ENCODE results near the gene TAS2R41. TPM values are rescaled to one million over a fixed set of nuclear protein-coding genes. Genes with fewer than 3 reads are reported as not detected.

TAS2R41 gene
- total RNA-seq, 5 donors from 2014 or later (not counting 1 experiment from before 2014, with no cell fraction given), result 0.28 to 2.5 (median 0.93) TPM

DNA sequence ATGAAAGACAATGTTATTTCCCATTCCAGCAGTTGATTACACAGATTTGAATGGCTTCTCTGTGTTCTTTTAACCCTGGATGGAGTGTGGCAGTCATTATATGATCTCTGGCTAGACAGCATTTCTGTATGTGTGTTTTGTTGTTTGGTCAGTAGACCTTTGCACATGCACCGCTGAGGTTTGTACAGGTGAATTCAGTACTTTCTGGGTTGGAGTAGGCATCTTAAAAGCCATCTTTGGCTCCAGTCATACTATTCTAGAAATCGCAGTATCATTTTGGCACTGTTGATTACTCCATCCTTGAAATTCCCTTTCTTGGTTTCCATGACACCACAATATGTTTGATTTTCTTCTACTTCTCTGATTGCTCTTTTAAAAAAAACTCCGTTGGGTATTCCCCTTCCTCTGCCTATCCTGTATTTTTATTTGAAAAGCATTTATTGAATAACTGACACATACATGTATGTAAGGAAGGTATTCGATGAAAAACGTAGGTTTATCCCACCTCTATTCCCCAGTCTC, 29.9 kb downstream of the TAS2R41 start:
- ChIA-PET CTCF (no interaction called here), POLR2A (no interaction called here)
- no peaks in the 10 kb centered on the region for H3K27me3 Mint-ChIP-seq
- Histone ChIP-seq H3K27ac (ENCODE audit: low read length) (no peak overlapping the region), H3K36me3 (ENCODE audit: control insufficient read depth in 2 of 2, extremely low read depth in 1 of 2, insufficient read depth in 1 of 2, low read length in 1 of 2) (peaks cover 0 to 4% of the 10 kb centered on the region in 2 donors), H3K27me3 (replicated peaks in 1 of 2; ENCODE audit: control insufficient read depth in 2 of 2, extremely low read depth in 1 of 2, insufficient read depth in 2 of 2, low read length in 1 of 2) (no peaks in the 10 kb centered on the region), H3K4me1 (ENCODE audit: control insufficient read depth in 1 of 2, extremely low read depth in 1 of 2, insufficient read depth in 2 of 2, low read length in 2 of 2) (no peaks in the 10 kb centered on the region), H3K9me3 (no peaks in the 10 kb centered on the region), H3K4me3 (ENCODE audit: control insufficient read depth in 1 of 2, extremely low read depth in 1 of 2, low read length in 1 of 2) (no peak overlapping the region)
- no peaks in the 10 kb centered on the region for H3K4me1 Mint-ChIP-seq
- peaks cover 14% of the 10 kb centered on the region for H3K36me3 Mint-ChIP-seq
- 33% methylated on average over 1 of the region's 5 CpGs for WGBS (ENCODE audit: insufficient coverage)
- H3K9me3 Mint-ChIP-seq, result no peaks in the 10 kb centered on the region
- no peak overlapping the region for H3K27ac Mint-ChIP-seq
- ATAC-seq (replicated peaks in 1 of 4) (no peak), DNase-seq (no peak)
- no peak overlapping the region for H3K4me3 Mint-ChIP-seq

DNA sequence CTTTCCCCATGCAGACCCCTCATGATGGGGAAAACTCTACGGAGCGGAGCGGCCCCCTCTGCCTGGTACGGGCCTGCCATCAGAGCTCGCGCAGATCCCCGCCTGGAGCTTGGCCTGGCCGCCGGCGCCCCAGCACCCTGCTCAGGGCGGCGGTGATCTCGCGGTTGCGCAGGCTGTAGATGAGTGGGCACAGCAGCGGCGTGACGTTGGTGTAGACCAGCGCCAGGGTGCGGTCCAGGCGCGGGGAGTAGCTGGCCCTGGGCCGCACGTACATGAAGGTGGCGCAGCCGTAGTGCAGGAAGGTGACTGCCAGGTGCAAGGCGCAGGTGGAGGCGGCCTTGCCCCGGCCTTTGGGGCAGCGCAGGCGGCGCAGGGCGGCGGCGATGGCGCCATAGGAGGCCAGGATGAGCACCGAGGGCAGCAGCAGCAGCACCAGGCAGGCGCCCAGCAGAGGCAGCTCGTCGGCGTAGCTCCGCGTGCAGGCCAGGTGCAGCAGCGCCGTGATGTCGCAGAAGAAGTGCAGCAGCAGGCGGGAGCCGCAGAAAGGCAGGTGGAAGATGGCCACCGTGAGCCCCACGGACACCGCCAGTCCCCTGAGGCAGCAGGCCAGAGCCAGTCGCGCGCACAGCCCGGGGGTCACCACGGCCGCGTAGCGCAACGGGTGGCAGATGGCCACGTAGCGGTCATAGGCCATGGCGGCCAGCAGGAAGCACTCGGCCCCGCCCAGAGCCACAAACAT, 33.4 kb downstream of the TAS2R41 start:
- no peaks in the 10 kb centered on the region for H3K4me1 ChIP-seq (ENCODE audit: control insufficient read depth in 1 of 2, extremely low read depth in 1 of 2, insufficient read depth in 2 of 2, low read length in 2 of 2)
- no peak for ATAC-seq (replicated peaks in 1 of 4)
- H3K27me3 ChIP-seq (replicated peaks in 1 of 2; ENCODE audit: control insufficient read depth in 2 of 2, extremely low read depth in 1 of 2, insufficient read depth in 2 of 2, low read length in 1 of 2), result no peaks in the 10 kb centered on the region
- no peaks in the 10 kb centered on the region for H3K9me3 ChIP-seq
- ChIA-PET POLR2A (interaction anchor here (0.5 to 0.6 kb wide), 2 partner anchors 545 to 1205 kb away, joined by 3 to 5 read pairs; no protein-coding TSS in a partner anchor), CTCF (no interaction called here)
- peaks cover 0 to 4% of the 10 kb centered on the region in 2 donors for H3K36me3 ChIP-seq (ENCODE audit: control insufficient read depth in 2 of 2, extremely low read depth in 1 of 2, insufficient read depth in 1 of 2, low read length in 1 of 2)
- Mint-ChIP-seq H3K9me3 (no peaks in the 10 kb centered on the region), H3K27ac (no peak overlapping the region), H3K4me3 (no peak overlapping the region), H3K4me1 (no peaks in the 10 kb centered on the region), H3K36me3 (peaks cover 20% of the 10 kb centered on the region), H3K27me3 (no peaks in the 10 kb centered on the region)
- no peak overlapping the region for H3K27ac ChIP-seq (ENCODE audit: low read length)
- no peak for DNase-seq
- H3K4me3 ChIP-seq (ENCODE audit: control insufficient read depth in 1 of 2, extremely low read depth in 1 of 2, low read length in 1 of 2), result no peak overlapping the region
- WGBS (ENCODE audit: insufficient coverage), result 95% methylated on average over 59 of the region's 65 CpGs

DNA sequence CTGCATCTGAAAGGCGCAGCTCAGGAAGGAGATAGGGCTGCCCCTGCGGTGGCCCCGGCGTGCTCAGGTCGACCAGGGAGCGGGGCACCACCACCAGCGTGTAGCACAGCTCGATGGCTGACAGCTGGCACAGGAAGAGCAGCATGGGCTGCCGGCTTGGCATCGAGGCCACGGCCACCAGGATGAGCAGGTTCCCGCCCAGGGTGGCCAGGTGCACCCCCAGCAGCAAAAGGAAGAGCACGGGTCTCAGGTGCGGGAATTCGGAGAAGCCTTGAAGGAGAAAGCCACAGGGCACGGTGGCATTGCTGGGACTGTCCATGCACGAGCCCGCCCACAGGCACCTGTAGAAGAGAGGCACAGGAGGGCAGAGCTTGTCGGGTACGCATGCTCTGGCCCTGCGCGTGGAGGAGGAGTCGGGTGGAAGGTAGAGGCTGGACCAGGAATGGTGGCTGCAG, 33.9 kb downstream of the TAS2R41 start:
- Mint-ChIP-seq H3K4me3 (no peak overlapping the region), H3K36me3 (peaks cover 20% of the 10 kb centered on the region), H3K27me3 (no peaks in the 10 kb centered on the region), H3K9me3 (no peaks in the 10 kb centered on the region), H3K27ac (no peak overlapping the region), H3K4me1 (no peaks in the 10 kb centered on the region)
- no peak for ATAC-seq (replicated peaks in 1 of 4)
- Histone ChIP-seq H3K4me3 (ENCODE audit: control insufficient read depth in 1 of 2, extremely low read depth in 1 of 2, low read length in 1 of 2) (no peak overlapping the region), H3K27ac (ENCODE audit: low read length) (no peak overlapping the region), H3K27me3 (replicated peaks in 1 of 2; ENCODE audit: control insufficient read depth in 2 of 2, extremely low read depth in 1 of 2, insufficient read depth in 2 of 2, low read length in 1 of 2) (no peaks in the 10 kb centered on the region), H3K36me3 (ENCODE audit: control insufficient read depth in 2 of 2, extremely low read depth in 1 of 2, insufficient read depth in 1 of 2, low read length in 1 of 2) (peaks cover 0 to 4% of the 10 kb centered on the region in 2 donors), H3K9me3 (no peaks in the 10 kb centered on the region), H3K4me1 (ENCODE audit: control insufficient read depth in 1 of 2, extremely low read depth in 1 of 2, insufficient read depth in 2 of 2, low read length in 2 of 2) (no peaks in the 10 kb centered on the region)
- 87% methylated on average over 16 of the region's 23 CpGs for WGBS (ENCODE audit: insufficient coverage)
- POLR2A ChIA-PET, result interaction anchor here (0.6 to 0.7 kb wide), 2 partner anchors 1206 to 1226 kb away, joined by 3 read pairs; no protein-coding TSS in a partner anchor
- CTCF ChIA-PET, result no interaction called here
- DNase-seq, result no peak

DNA sequence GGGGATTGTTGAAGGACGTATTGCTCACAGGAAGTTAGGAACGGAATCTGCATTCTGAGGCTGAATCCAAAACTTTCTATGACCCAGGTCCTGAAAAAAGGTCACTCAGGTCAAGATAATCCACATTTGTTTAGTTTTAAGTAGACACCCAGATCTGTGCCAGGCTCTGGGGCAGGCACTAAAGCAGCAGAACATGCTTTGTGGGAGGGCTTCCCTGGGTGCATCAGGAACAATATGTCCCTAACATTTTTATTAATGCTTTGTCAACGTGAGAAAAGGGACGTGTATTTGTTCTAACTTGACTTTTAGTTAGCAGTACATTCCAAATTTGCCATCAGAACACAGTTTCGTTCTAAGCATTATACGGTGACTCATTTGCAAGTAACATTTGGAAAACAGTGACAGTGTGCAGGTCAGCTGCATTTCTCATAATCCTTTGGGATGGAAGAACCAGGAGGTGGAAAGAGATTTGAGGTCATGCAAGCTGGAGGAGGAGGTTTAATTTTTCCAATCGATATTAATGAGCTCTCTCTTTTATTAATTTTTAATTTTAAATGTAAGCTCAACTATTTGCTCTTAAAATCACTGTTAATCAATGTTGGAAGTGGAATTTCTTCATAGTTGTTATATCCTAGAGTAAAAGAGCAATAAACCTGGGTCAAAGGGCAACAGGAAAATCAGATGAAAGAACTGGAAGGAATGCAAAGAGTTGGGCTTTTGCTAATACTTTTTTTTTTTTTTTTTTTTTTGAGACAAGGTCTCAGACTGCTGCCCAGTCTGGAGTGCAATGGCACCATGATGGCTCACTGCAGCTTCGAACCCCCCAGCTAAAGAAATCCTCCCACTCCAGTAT, 35.0 kb downstream of the TAS2R41 start:
- WGBS (ENCODE audit: insufficient coverage), result 75% methylated on average over 6 of the region's 8 CpGs

DNA sequence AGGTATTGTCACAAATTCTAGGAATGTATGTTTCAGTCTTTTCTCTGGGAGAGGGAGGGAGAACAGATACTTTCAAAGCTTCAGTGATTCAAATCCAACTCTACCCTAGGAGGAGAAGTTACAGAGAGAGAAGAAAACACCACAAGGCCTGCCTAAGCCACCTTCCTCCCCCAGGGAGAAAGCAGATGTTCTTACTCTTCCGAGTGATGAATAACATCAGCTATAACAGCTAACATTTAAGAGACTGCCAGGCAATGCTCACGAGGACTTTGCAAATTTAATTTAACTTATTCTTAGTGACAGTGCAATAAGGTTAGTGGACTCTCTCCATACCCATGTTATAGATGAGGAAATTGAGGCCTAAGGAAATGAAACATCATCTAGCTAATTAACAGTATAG, 36.8 kb downstream of the TAS2R41 start:
- ATAC-seq (replicated peaks in 1 of 4) (no peak), DNase-seq (no peak)
- no peaks in the 10 kb centered on the region for H3K4me1 ChIP-seq (ENCODE audit: control insufficient read depth in 1 of 2, extremely low read depth in 1 of 2, insufficient read depth in 2 of 2, low read length in 2 of 2)
- no peak overlapping the region for H3K27ac ChIP-seq (ENCODE audit: low read length)
- H3K4me1 Mint-ChIP-seq, result no peaks in the 10 kb centered on the region
- POLR2A ChIA-PET, result no interaction called here
- no peaks in the 10 kb centered on the region for H3K9me3 ChIP-seq
- no peak overlapping the region for H3K4me3 ChIP-seq (ENCODE audit: control insufficient read depth in 1 of 2, extremely low read depth in 1 of 2, low read length in 1 of 2)
- no peaks in the 10 kb centered on the region for H3K27me3 Mint-ChIP-seq
- no peak overlapping the region for H3K4me3 Mint-ChIP-seq
- peaks cover 0 to 5% of the 10 kb centered on the region in 2 experiments for H3K27me3 ChIP-seq (replicated peaks in 1 of 2; ENCODE audit: control insufficient read depth in 2 of 2, extremely low read depth in 1 of 2, insufficient read depth in 2 of 2, low read length in 1 of 2)
- no peaks in the 10 kb centered on the region for H3K9me3 Mint-ChIP-seq
- WGBS (ENCODE audit: insufficient coverage), result no CpG with 5 or more reads among the region's 2 CpGs
- H3K27ac Mint-ChIP-seq, result no peak overlapping the region
- H3K36me3 Mint-ChIP-seq, result peaks cover 31% of the 10 kb centered on the region
- CTCF ChIA-PET, result no interaction called here
- peaks cover 0 to 4% of the 10 kb centered on the region in 2 donors for H3K36me3 ChIP-seq (ENCODE audit: control insufficient read depth in 2 of 2, extremely low read depth in 1 of 2, insufficient read depth in 1 of 2, low read length in 1 of 2)

More for the DNA sequence above, 35.0 kb downstream of the TAS2R41 start:
- Histone ChIP-seq H3K27me3 (replicated peaks in 1 of 2; ENCODE audit: control insufficient read depth in 2 of 2, extremely low read depth in 1 of 2, insufficient read depth in 2 of 2, low read length in 1 of 2) (no peaks in the 10 kb centered on the region), H3K27ac (ENCODE audit: low read length) (no peak overlapping the region), H3K4me3 (ENCODE audit: control insufficient read depth in 1 of 2, extremely low read depth in 1 of 2, low read length in 1 of 2) (no peak overlapping the region), H3K9me3 (no peaks in the 10 kb centered on the region), H3K36me3 (ENCODE audit: control insufficient read depth in 2 of 2, extremely low read depth in 1 of 2, insufficient read depth in 1 of 2, low read length in 1 of 2) (peaks cover 0 to 4% of the 10 kb centered on the region in 2 donors), H3K4me1 (ENCODE audit: control insufficient read depth in 1 of 2, extremely low read depth in 1 of 2, insufficient read depth in 2 of 2, low read length in 2 of 2) (no peaks in the 10 kb centered on the region)
- ChIA-PET POLR2A (interaction anchor here in 1 of 2 donors (0.7 kb wide), 1 partner anchor 1227 kb away, joined by 3 read pairs; no protein-coding TSS in a partner anchor), CTCF (interaction anchor here in 1 of 2 donors (0.7 kb wide), 1 partner anchor 179 kb away, joined by 7 read pairs; no protein-coding TSS in a partner anchor)
- peaks cover 18% of the 10 kb centered on the region for H3K36me3 Mint-ChIP-seq
- H3K4me1 Mint-ChIP-seq, result no peaks in the 10 kb centered on the region
- no peaks in the 10 kb centered on the region for H3K27me3 Mint-ChIP-seq
- H3K4me3 Mint-ChIP-seq, result no peak overlapping the region
- ATAC-seq (replicated peaks in 1 of 4), result no peak
- no peaks in the 10 kb centered on the region for H3K9me3 Mint-ChIP-seq
- H3K27ac Mint-ChIP-seq, result no peak overlapping the region
- DNase-seq, result no peak

DNA sequence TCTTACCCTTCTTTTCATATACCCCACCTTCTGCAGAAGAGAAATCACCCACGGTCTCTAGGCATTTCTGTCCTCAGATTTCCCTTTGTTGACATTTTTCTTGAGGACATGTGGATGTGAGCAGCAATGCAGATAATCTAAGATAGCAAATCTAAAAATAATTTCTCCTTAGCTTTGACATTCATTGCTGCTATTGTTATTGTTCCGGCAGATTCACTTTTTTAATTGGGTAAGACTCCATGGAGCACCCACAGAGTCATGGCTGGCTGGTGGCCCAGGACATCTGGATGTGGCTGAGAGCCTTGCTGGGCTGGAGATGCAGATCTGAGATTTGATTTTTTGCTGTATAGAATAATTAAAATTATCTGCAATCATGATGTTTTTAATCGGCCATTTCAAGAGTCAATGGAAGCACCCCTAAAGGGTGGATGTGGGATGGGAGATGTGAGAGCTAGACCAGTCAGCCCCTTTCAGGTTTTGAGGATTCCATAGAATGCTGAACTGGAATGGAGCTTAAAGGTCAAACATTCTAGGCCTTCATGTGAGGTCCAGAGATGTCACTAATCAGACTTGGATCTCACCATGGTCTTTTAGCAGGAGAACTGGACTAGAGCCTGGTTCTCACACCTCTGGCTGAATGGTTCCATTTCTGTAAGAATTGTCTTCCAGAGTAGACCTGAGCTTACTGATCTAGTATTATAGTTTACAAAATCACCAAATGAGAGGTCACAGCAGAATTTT, 37.5 kb downstream of the TAS2R41 start:
- Mint-ChIP-seq H3K4me1 (no peaks in the 10 kb centered on the region), H3K9me3 (no peaks in the 10 kb centered on the region), H3K27me3 (peaks cover 0 to 2% of the 10 kb centered on the region in 2 donors), H3K36me3 (peaks cover 35% of the 10 kb centered on the region), H3K27ac (no peak overlapping the region), H3K4me3 (no peak overlapping the region)
- WGBS (ENCODE audit: insufficient coverage), result no CpG with 5 or more reads among the region's 3 CpGs
- no peaks in the 10 kb centered on the region for H3K4me1 ChIP-seq (ENCODE audit: control insufficient read depth in 1 of 2, extremely low read depth in 1 of 2, insufficient read depth in 2 of 2, low read length in 2 of 2)
- POLR2A ChIA-PET, result no interaction called here
- peaks cover 0 to 4% of the 10 kb centered on the region in 2 donors for H3K36me3 ChIP-seq (ENCODE audit: control insufficient read depth in 2 of 2, extremely low read depth in 1 of 2, insufficient read depth in 1 of 2, low read length in 1 of 2)
- no peaks in the 10 kb centered on the region for H3K9me3 ChIP-seq
- ATAC-seq (replicated peaks in 1 of 4), result no peak
- H3K27me3 ChIP-seq (replicated peaks in 1 of 2; ENCODE audit: control insufficient read depth in 2 of 2, extremely low read depth in 1 of 2, insufficient read depth in 2 of 2, low read length in 1 of 2), result peaks cover 0 to 8% of the 10 kb centered on the region in 2 experiments
- DNase-seq, result no peak
- no peak overlapping the region for H3K27ac ChIP-seq (ENCODE audit: low read length)
- CTCF ChIA-PET, result no interaction called here
- H3K4me3 ChIP-seq (ENCODE audit: control insufficient read depth in 1 of 2, extremely low read depth in 1 of 2, low read length in 1 of 2), result no peak overlapping the region
